ENCODE measurements around the gene FBF1. TPM values are rescaled to one million over a fixed set of nuclear protein-coding genes. Genes with fewer than 3 reads are reported as not detected.

The FBF1 gene
- total RNA-seq, 4 donors from 2014 or later: 13.9 to 18.3 (median 15.5) TPM

DNA sequence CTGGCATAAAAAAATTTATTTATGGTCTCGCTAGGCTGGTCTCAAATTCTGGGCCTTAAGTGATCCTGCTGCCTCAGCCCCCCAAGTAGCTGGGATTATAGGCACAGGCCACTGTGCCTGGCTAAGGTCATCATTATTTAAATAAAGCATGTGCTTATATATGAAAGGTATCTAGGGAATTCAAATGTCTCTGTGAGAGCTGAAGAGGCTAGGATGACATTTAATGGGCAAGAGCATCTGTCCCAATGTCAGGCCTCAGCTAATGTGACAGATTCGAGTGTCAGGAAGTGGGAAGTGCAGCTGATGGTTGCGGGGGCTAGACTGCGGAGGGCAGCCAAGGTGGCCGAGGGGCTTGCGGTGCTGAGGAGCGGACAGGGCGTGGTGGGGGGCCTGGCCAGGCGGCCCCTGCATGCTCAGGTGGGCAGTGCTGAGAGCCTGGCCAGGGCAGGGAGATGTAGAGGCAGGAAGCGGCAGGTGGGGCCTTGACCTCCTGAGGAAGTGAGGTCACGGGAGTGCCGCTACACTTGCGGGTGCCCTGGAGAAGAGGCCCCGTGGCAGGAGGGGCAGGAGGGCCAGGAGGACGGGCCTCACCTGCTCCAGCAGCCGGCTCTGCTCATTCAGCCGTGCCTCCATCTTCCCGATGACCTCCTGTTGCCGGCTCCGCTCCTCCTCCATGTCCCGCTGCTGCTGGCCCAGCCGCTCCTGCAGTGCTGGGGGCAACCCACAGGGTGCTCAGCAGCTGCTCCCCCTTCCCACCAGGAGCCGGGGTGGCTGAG, 23.5 kb downstream of the FBF1 start:
- Histone ChIP-seq H3K27ac (no peak overlapping the region), H3K4me1 (peaks cover 0 to 11% (median 0%) of the 10 kb centered on the region in 3 donors), H3K36me3 (peaks cover 4 to 89% (median 6%) of the 10 kb centered on the region in 3 donors), H3K4me3 (no peak overlapping the region), H3K27me3 (no peaks in the 10 kb centered on the region), H3K9me3 (no peaks in the 10 kb centered on the region)
- WGBS, 2 donors: 88 to 94% methylated on average over 9 to 12 of the region's 23 CpGs
- no peak for DNase-seq
- TF ChIP-seq POLR2A (IDR thresholded peaks at IDR 0.05): no peak
- TF ChIP-seq CTCF (IDR thresholded peaks at IDR 0.05): no peak
- intact Hi-C loops (cut with DNase I): no loop called here

DNA sequence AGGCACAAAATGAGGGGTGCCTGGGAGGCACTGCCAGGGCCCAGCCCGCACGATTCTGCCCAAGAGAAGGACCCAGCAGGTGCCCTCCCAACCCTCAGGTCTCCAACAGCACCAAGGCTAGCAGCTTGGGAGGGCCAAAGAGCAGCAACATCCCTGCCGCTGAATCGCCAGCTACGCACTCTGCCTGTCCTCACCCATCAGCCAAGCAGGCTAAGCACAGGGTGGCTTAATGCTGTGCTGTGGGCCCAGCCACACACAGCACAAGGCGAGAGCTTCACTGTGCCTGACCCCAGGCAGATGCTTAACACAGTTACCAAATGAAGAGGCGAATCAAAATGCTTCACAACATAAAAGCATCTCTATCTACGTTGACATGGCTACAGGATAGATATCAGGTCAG, 25.6 kb downstream of the FBF1 start:
- peaks cover 4 to 79% (median 6%) of the 10 kb centered on the region in 3 donors for H3K36me3 ChIP-seq
- no peaks in the 10 kb centered on the region for H3K9me3 ChIP-seq

GRCh38 chr17:75914643-75915267, 26.1 kb downstream of the FBF1 start:
- no peak for DNase-seq
- peaks cover 9 to 34% (median 9%) of the 10 kb centered on the region in 3 donors for H3K4me1 ChIP-seq
- peaks cover 4 to 73% (median 6%) of the 10 kb centered on the region in 3 donors for H3K36me3 ChIP-seq
- no peak overlapping the region for H3K27ac ChIP-seq
- TF ChIP-seq CTCF (IDR thresholded peaks at IDR 0.05): no peak
- no peak for TF ChIP-seq POLR2A (IDR thresholded peaks at IDR 0.05)
- no peaks in the 10 kb centered on the region for H3K27me3 ChIP-seq
- intact Hi-C loops (cut with DNase I): no loop called here
- 85 to 100% methylated on average over 5 to 11 of the region's 34 CpGs for WGBS, 2 donors
- no peak overlapping the region for H3K4me3 ChIP-seq
- H3K9me3 ChIP-seq: no peaks in the 10 kb centered on the region

More for the DNA sequence above, 25.6 kb downstream of the FBF1 start:
- peaks cover 4 to 29% (median 6%) of the 10 kb centered on the region in 3 donors for H3K4me1 ChIP-seq
- H3K27ac ChIP-seq: no peak overlapping the region
- H3K27me3 ChIP-seq: no peaks in the 10 kb centered on the region
- DNase-seq: no peak
- intact Hi-C loops (cut with DNase I): no loop called here
- no peak for TF ChIP-seq POLR2A (IDR thresholded peaks at IDR 0.05)
- TF ChIP-seq CTCF (IDR thresholded peaks at IDR 0.05): no peak
- WGBS, 2 donors: 85 to 99% methylated on average over 5 to 6 of the region's 8 CpGs
- H3K4me3 ChIP-seq: no peak overlapping the region

DNA sequence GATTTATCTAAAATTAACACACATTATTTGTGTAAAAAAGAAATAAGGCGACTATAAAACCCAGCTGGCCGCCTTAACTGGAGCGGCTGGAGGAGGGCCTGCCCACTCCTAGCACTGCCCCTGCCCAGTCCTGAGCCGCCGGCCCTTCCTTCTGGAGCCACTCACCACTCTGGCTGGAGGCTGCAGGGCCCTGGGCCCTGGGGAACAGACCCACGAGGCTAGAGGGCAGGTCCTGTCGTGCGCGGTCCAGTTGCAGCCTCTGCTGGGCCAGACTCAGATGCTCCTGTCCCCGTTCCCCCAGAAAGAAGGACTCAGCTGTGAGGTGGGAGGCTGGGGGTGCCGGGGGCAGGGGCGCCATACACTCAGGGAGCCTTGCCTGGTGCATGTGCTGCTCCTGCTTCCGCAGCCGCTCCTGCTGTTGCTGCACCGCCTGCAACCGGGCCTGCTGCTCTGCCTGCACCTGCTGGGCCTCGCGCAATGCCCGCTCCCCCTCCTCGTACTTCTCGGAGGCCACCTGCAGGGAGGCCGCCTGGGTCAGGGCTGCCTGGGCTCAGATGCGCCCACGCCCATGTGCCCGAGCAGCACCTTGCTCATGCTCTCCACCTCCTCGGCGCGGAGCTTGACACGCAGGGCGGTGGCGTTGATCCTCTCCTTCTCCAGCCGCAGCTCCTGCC, 27.2 kb downstream of the FBF1 start:
- no peak overlapping the region for H3K27ac ChIP-seq
- WGBS, 2 donors: 89 to 95% methylated on average over 8 to 15 of the region's 32 CpGs
- intact Hi-C loops (cut with DNase I): no loop called here

More for the DNA sequence above, 27.2 kb downstream of the FBF1 start:
- Histone ChIP-seq H3K4me3 (no peak overlapping the region), H3K9me3 (no peaks in the 10 kb centered on the region), H3K27me3 (no peaks in the 10 kb centered on the region), H3K4me1 (peaks cover 9 to 45% (median 15%) of the 10 kb centered on the region in 3 donors), H3K36me3 (peaks cover 4 to 63% (median 6%) of the 10 kb centered on the region in 3 donors)
- no peak for DNase-seq
- TF ChIP-seq CTCF (IDR thresholded peaks at IDR 0.05): no peak
- no peak for TF ChIP-seq POLR2A (IDR thresholded peaks at IDR 0.05)

All from esophagus squamous epithelium (tissue), 5 donors.